ENCODE results near the gene CBX7.
"Not testable (repeated sequence)": the region's sequence is repeated elsewhere in the genome, so short reads cannot be mapped to it uniquely, and the experiment has no call there.

Gene CBX7

GRCh38 chr22:39174498-39175352 lies 22.2 kb upstream of the CBX7 start:
- DNase-seq (ENCODE audit: low read depth, low spot score): peak; percentile 98

- no peak for DNase-seq (ENCODE audit: low read depth, low spot score)
Observed at GRCh38 chr22:39173787-39174497, 21.5 kb upstream of the CBX7 start.

- DNase-seq (ENCODE audit: low read depth, low spot score): no peak
Observed at GRCh38 chr22:39173050-39173706, 20.7 kb upstream of the CBX7 start.

GRCh38 chr22:39172265-39173049 lies 20.0 kb upstream of the CBX7 start:
- not testable (repeated sequence) for DNase-seq (ENCODE audit: low read depth, low spot score)

- DNase-seq (ENCODE audit: low read depth, low spot score): no peak
Observed at GRCh38 chr22:39171623-39172264, 19.3 kb upstream of the CBX7 start.

- DNase-seq (ENCODE audit: low read depth, low spot score): no peak
Observed at GRCh38 chr22:39170825-39171622, 18.5 kb upstream of the CBX7 start.

- DNase-seq (ENCODE audit: low read depth, low spot score): no peak
Observed at GRCh38 chr22:39169797-39170466, 17.5 kb upstream of the CBX7 start.

GRCh38 chr22:39166547-39166946 lies 14.1 kb upstream of the CBX7 start:
- DNase-seq (ENCODE audit: low read depth, low spot score): no peak

GRCh38 chr22:39156093-39156492 lies 3.6 kb upstream of the CBX7 start:
- not testable (repeated sequence) for DNase-seq (ENCODE audit: low read depth, low spot score)

GRCh38 chr22:39155421-39155820 lies 2.9 kb upstream of the CBX7 start:
- no peak for DNase-seq (ENCODE audit: low read depth, low spot score)

GRCh38 chr22:39153220-39153717 lies 789 bp upstream of the CBX7 start:
- DNase-seq (ENCODE audit: low read depth, low spot score): no peak

GRCh38 chr22:39152024-39152510 lies 413 bp downstream of the CBX7 start:
- no peak for DNase-seq (ENCODE audit: low read depth, low spot score)

- DNase-seq (ENCODE audit: low read depth, low spot score): no peak
Observed at GRCh38 chr22:39151329-39151975, 1.0 kb downstream of the CBX7 start.

GRCh38 chr22:39150848-39151215 lies 1.6 kb downstream of the CBX7 start:
- DNase-seq (ENCODE audit: low read depth, low spot score): no peak

GRCh38 chr22:39149915-39150847 lies 2.3 kb downstream of the CBX7 start:
- no peak for DNase-seq (ENCODE audit: low read depth, low spot score)

- DNase-seq (ENCODE audit: low read depth, low spot score): no peak
Observed at GRCh38 chr22:39148727-39149535, 3.5 kb downstream of the CBX7 start.

Measured in iPS DF 19.7 (cell line).